AG08395 (cell line): Measurements from ENCODE around the gene BIRC5.

Experiments used
- DNase-seq: peaks from one replicate; pipeline ENCODE4 v3.0.0; 2012; ENCODE audit warnings: mixed read lengths, low spot score

Gene BIRC5

GRCh38 chr17:78184351-78184750, 29.7 kb upstream of the BIRC5 start:
- no peak for DNase-seq

DNA sequence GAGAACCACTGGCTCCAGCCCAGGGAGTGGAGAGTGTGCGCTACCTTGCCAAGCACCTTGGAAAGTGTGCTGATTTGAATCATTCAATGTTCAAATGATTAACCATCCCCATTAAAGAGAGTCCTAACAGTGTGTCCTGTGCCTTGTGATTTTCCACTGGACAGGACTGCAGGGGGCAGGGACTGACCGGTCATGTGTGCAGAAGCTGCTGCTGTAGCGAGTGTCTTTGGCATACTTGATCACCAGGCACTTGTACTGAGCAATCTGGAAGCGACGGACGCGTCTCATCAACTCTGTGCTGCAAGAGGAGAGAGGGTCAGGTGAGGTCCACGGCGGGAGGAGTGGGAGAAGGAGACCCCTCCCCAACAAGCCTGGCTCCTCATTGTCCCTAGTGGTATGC, 29.2 kb upstream of the BIRC5 start:
- no peak for DNase-seq

DNA sequence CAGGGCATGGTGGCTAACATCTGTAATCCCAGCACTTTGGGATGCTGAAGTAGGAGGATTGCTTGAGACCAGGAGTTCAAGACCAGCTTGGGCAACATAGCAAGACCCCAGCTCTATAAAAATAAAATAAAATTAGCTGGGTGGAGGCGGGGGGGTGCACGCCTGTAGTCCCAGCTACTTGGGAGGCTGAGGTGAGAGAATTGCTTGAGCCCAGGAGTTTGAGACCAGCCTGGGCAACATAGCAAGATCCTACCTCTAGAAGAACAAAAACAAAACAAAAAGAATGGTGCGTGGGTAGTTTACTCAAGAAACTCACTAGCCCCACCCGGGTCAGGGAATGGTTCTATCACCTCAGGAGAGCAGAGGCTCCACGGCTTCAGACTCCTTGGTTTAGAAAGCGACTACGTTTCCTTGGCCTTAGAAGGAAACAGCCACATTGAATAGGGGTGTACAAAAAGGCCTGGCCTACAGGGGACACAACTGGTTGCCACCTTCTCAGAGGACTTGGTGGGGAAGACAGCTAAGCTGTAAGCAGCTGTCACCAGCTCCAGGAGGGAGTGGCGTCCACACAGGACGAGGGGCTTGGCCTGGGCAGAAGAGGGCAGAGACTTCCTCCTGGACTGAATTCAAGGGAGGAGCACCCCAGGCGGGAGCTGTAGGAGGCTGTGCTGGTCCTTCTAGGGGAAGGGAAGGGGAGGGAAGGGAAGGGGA, 27.9 kb upstream of the BIRC5 start:
- DNase-seq, result peak; percentile 52

GRCh38 chr17:78186692-78187595, 27.1 kb upstream of the BIRC5 start, which contains the start of the genes AFMID and TK1:
Gene AFMID, plus strand, starts transcription at chr17:78187362. Its CDS starts 9 bp downstream, at chr17:78187371.
Gene TK1, minus strand, starts transcription at chr17:78187052. Its CDS starts 58 bp downstream, at chr17:78186994.
- peak; percentile 100 for DNase-seq

DNA sequence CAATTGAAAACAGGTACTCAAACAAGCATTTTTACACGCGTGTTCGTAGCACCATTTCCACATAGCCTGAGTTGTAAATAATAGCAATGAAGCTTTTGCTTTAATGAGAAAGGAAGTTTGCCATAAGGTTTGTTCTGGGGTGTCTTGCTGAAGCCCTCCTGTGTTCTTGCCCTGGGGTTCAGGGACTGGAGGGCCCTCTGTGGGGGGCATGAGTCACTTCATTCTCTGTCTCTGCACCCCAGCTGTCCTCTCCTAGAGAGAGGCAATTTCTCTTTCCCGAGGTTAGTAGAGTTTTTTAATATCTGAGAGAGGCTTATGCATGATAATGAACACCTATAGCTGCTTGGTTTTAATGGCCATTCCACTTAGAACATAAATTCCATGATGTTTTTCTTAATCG, 17.3 kb upstream of the BIRC5 start:
- no peak for DNase-seq

DNA sequence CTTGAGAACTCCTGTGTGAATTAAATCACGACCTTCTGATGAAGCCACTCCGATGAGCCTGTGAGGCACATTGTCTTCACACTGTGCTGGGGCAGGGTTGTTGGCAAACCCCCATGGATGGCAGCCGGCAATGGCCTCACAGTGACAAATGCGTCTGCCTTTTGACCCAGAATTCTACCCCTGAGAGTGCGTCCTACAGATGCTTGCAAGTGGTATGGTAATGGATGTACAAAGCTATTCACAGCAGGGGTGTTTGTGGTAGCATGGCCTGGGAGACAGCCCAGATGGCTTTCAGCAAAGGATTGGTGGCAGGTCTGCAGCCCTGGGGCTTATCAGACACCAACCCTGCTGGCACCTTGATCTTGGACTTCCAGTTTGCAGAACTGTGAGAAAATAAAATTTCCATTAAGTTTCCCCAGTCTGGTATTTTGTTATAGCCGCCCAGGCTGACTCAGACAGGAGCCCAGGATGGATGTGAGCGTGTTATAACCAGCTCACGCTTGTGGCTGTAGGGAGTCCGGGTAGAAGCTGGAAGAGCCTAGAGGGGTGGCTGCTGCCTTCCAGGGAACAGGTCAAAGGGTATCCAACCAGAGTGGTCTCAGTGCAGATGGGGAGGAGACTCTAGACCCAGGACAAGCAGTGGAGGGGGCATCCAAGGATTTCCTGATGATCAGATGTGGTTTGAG, 16.8 kb upstream of the BIRC5 start:
- DNase-seq, result no peak

DNA sequence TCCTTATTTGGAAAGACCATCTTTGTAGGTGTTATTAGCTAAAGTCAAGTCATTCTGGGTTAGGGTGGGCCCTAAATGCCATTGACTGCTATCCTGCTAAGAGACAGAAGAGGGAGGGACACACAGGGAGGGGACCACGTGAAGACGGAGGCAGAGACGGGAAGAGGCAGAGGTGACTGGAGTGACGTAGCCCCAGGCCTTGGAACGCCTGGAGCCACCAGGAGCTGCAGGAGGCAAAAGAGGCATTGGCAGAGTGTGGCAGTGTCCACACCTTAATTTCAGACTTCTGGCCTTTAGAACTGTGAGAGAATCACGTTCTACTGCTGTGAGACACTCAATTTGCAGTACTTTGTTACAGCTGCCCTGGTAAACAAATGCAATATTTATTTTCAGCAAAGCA, 13.6 kb upstream of the BIRC5 start:
- no peak for DNase-seq

DNA sequence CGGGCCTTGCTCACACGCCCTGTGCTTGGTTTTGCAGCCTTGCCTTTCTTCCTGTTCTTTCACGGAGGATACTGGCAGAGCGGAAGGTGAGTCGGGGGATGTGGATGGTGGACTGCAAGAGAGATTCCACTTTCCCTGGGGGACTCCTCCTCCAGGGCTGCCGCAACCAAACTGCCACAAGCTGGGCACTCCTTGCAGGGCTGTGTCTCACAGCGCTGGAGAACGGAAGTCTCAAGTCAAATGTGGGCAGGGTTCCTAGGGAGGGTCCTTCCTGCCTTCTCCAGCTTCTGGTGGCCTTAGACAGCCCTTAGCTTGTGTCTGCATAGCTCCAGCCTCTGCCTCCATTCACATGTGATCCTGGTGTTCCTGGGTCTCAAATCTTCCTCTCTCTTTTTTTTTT, 11.4 kb upstream of the BIRC5 start:
- DNase-seq, result no peak

GRCh38 chr17:78204387-78205123, 9.5 kb upstream of the BIRC5 start:
- no peak for DNase-seq

- no peak for DNase-seq
These were observed 8.8 kb upstream of the BIRC5 start for GRCh38 chr17:78205124-78205775.

- DNase-seq, result no peak
These were observed 7.8 kb upstream of the BIRC5 start for GRCh38 chr17:78206298-78206697.

GRCh38 chr17:78208486-78208885, 5.6 kb upstream of the BIRC5 start:
- DNase-seq, result no peak

DNA sequence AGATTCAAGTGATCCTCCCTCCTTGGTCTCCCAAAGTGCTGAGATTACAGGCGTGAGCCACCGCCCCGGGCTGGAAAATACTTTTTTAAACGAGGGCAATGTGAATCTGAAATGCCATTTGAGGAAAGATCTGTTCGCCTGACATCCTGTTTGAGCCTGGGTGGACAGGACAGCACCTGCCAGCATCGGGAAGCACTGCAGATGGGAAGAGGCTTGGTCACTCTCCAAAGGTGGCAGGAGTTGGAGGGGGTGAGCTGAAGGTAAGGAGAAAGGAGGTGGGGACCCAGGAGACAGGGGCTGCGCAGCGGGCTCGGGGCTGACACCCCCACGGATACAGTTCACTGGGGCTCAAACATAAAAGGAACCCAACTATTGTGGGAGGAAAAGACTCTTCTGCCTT, 3.9 kb upstream of the BIRC5 start:
- DNase-seq, result no peak

DNA sequence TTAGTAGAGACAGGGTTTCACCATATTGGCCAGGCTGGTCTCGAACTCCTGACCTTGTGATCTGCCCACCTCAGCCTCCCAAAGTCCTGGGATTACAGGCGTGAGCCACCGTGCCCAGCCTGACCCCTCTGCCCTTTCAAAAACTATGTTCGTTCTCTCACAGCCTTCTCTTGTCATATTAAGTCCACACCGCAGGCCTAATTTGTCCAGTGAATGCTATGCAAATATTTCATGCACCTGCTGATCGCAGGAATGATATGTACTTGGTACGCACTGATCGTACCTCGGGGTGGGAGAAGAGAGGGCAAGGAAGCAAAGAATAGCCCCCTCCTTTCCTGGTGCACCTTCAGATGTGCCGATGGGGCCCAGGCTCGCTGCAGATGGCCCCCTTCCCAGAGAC, 3.0 kb upstream of the BIRC5 start:
- DNase-seq, result no peak

DNA sequence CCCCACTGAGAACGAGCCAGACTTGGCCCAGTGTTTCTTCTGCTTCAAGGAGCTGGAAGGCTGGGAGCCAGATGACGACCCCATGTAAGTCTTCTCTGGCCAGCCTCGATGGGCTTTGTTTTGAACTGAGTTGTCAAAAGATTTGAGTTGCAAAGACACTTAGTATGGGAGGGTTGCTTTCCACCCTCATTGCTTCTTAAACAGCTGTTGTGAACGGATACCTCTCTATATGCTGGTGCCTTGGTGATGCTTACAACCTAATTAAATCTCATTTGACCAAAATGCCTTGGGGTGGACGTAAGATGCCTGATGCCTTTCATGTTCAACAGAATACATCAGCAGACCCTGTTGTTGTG, 631 bp downstream of the BIRC5 start:
- no peak for DNase-seq

- no peak for DNase-seq
These were observed 5.5 kb downstream of the BIRC5 start for GRCh38 chr17:78219396-78220150.

DNA sequence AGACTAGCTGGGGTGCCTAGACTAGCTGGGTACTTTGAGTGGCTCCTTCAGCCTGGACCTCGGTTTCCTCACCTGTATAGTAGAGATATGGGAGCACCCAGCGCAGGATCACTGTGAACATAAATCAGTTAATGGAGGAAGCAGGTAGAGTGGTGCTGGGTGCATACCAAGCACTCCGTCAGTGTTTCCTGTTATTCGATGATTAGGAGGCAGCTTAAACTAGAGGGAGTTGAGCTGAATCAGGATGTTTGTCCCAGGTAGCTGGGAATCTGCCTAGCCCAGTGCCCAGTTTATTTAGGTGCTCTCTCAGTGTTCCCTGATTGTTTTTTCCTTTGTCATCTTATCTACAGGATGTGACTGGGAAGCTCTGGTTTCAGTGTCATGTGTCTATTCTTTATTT, 9.0 kb downstream of the BIRC5 start:
- DNase-seq, result no peak

DNA sequence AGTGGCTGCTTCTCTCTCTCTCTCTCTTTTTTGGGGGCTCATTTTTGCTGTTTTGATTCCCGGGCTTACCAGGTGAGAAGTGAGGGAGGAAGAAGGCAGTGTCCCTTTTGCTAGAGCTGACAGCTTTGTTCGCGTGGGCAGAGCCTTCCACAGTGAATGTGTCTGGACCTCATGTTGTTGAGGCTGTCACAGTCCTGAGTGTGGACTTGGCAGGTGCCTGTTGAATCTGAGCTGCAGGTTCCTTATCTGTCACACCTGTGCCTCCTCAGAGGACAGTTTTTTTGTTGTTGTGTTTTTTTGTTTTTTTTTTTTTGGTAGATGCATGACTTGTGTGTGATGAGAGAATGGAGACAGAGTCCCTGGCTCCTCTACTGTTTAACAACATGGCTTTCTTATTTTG, 9.7 kb downstream of the BIRC5 start:
- DNase-seq, result no peak

- no peak for DNase-seq
These were observed 10.4 kb downstream of the BIRC5 start for GRCh38 chr17:78224231-78225087.
